DMS 273 (cell line): ENCODE measurements around the gene METTL9.
"Not testable (repeated sequence)": the region's sequence is repeated elsewhere in the genome, so short reads cannot be mapped to it uniquely, and the experiment has no call there.

ENCODE experiments used
- DNase-seq: peaks from one replicate; lab custom pipeline; 2025; ENCODE audit not compliant: unreplicated experiment; lab: John Stamatoyannopoulos, UW

Gene METTL9

GRCh38 chr16:21573506-21573905, 25.9 kb upstream of the METTL9 start:
- not testable (repeated sequence) for DNase-seq

- no peak for DNase-seq
Observed at GRCh38 chr16:21574372-21574771, 25.0 kb upstream of the METTL9 start.

DNA sequence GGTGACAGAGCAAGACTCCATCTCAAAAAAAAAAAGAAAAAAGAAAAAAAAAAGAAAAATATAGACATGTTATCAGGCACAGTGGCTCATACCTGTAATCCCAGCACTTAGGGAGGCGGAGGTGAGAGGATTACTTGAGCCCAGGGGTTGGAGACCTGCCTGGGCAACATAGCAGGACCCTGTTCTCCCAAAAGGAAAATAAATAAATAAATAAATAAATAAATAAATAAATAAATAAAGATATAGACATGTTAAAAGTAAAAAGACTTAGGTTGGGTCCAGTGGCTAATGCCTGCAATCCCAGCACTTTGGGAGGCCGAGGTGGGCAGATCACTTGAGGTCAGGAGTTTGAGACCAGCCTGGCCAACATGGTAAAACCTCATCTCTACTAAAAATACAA, 23.1 kb upstream of the METTL9 start:
- not testable (repeated sequence) for DNase-seq

DNA sequence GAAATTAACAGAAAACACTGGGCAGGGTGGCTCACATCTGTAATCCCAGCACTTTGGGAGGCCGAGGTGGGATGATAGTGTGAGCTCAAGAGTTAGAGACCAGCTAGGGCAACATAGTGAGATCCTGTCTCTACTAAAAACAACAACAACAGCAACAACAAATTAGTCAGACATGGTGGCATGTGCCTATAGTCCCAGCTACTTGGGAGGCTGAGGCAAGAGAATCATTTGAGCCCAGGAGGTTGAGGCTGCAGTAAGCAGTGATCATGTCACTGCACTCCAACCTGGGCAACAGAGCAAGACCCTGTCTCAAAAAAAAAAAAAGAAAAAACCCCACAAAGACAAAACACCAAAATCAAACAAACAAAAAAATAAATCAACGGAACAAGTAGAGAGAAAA, 21.9 kb upstream of the METTL9 start:
- not testable (repeated sequence) for DNase-seq

DNA sequence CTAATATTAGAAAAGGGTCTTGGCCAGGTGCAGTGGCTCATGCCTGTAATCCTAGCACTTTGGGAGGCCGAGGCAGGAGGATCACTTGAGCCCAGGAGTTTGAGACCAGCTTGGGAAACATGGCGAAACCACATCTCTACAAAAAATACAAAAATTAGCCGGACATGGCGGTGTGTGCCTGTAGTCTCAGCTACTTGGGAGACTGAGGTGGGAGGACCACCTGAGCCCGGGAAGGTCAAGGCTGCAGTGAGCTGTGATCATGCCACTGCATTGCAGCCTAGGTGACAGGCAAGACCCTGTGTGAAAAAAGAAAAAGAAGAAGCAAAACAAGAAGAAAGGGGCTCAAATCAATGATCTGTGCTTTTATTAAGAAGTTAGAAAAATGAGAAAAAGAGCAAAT, 21.1 kb upstream of the METTL9 start:
- not testable (repeated sequence) for DNase-seq

GRCh38 chr16:21580131-21580530, 19.2 kb upstream of the METTL9 start:
- not testable (repeated sequence) for DNase-seq

DNA sequence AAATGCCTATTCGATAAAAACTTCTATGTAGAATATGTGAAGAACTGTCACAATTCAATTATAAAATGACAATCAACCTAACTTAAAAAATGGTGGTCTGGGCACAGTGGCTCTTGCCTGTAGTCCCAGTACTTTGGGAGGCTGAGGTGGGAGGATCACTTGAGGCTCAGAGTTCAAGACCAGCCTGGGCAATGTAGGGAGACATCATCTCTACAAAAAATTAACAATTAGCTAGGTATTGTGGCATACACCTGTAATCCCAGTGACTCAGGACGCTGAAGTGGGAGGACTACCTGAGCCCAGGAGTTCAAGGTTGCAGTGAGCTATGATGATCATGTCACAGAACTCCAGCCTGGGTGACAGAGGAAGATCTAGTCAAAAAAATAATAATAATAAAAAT, 18.6 kb upstream of the METTL9 start:
- no peak for DNase-seq

- no peak for DNase-seq
Observed at GRCh38 chr16:21584817-21585216, 14.6 kb upstream of the METTL9 start.

DNA sequence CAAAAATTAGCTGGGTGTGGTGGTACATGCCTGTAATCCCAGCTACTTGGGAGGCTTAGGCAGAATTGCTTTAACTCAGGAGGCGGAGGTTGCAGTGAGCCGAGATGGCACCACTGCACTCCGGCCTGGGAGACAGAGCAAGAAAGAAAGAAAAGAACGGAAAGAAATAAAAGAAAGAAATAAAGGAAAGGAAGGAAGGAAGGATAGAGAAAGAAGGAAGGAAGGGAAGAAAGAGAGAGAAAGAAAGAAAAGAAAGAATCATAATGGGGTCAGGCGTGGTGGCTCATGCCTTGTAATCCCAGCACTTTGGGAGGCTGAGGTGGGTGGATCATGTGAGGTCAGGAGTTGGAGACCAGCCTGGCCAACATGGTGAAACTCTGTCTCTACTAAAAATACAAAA, 10.8 kb upstream of the METTL9 start:
- DNase-seq = not testable (repeated sequence)

DNA sequence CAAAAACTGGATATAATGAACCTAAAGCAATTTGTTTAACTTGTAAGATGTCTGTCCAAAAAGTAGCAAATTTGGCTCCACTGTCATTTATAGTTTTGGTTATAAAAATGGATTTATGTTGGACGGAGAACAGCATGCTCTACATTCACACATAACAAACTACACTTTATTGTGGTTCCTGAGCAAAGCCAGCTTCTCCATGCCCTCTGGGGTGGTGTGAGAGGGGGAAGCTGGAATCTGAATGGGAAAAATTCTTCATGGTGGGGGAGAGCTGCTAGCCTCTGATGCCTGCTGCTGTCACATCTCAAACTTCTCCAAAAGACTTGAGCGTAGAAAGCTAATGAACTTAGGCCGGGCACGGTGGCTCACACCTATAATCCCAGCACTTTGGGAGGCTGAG, 9.8 kb upstream of the METTL9 start:
- no peak for DNase-seq

GRCh38 chr16:21590287-21590686, 9.1 kb upstream of the METTL9 start:
- DNase-seq = no peak

DNA sequence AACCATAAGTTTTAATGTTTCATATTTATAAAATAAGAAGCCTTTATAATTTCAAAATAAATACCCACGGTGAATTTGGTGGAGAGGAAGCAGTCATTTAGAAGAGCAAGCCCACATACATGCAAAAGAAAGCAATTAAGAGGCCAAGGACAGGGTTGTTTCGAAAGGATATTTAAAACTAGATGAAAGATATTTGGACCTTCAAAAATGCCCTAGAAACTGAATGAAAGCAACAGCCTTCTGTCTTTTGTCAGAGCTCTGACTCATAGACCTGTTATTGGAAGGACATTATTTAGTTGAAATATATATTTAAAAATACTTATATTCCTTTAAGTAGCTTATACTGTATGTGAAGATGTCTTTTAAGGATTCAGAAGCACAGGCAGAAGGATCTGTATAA, 8.6 kb upstream of the METTL9 start:
- DNase-seq = no peak

- no peak for DNase-seq
Observed at GRCh38 chr16:21592191-21592590, 7.2 kb upstream of the METTL9 start.

DNA sequence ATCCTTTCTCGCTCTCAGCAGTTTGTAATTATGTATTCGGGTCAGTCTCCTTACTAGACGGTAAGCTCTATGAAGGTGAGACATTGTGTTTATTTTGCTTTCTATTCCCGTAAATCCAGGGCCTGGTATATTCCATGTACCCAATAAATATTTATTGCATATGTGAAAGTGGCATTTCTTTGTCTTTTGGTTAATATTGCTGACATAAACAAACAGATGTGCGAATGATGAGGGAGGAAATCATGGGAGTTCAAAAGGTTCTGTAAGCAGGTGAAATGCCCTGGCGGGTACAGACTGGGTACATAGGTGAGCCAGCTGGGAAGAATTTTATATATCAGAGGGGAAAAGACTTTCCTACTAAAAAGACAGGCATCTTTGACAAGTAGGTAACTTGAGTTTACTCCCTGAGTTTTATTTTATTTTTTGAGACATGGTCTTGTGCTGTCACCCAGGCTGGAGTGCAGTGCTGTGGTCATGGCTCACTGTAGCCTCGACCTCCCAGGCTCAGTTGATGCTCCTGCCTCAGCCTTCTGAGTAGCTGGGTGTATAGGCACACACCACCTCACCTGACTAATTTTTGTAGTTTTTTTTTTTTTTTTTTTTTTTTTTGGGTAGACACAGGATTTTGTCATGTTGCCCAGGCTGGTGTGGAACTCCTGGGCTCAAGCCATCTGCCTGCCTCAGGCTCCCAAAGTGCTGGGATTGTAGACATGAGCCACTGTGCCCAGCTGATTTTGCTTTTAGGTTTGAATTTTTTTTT, 5.7 kb upstream of the METTL9 start:
- DNase-seq = no peak

DNA sequence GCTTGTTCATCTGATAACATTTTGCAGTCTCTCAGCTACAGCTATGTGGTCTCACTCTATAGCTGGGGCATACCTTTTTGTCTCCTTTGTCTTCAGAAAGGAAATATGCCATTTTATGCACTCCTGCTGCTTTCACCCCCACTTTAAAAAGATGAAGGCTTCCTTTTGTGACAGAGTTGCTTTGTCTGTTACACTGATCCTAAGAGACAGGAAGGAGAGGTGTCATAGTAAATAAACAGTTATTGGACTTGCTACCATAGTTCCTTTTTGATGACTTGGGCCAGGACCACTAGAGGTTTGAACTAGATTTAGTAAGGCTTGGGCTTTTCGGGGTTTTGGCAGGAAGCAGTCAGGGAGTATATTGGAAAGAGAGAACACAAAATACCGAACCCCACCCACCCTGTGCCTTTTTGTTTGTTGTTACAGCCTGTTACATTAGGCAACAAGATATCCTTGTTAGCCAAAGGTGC, 1.8 kb upstream of the METTL9 start:
- no peak for DNase-seq

GRCh38 chr16:21598206-21598605, 1.2 kb upstream of the METTL9 start:
- no peak for DNase-seq

GRCh38 chr16:21598701-21599121, 666 bp upstream of the METTL9 start:
- peak; percentile 61 for DNase-seq

DNA sequence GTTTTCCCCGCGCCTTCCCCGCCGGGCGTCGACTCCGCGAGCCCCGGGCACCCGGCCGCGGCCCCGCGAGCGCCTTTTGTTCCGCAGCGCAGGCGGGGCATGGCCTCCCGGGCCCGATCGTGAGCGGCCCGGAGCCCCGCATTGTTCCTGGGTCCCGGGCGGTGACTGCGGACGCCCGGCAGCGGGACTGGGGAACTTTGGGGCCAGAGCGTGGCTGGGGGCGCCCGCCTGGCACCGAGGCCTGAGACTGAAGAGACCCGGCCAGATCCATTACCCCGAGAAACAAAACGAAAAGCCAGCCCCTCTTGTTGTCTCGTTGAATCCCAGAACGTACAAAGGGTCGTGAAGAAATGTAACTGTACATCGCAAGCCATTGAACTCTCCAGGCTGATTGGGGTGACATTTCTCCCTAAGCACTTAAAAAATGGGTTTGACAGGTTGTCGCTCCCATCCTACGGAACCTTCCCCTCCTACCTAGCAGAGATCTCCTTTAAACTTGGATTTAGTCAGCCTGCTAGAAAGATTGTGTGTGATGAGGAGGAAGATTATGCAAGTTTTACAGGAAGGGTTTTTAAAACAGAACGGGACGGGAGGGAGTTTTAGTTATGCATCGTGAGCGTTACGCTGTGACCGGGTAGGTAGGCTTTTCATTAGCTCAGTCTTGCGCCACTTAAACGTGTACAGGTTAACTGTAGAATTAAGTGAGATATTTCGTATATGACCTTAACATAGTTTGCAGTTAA, 825 bp downstream of the METTL9 start:
- peak; percentile 51 for DNase-seq

GRCh38 chr16:21602785-21603184, 3.4 kb downstream of the METTL9 start:
- no peak for DNase-seq

GRCh38 chr16:21603928-21604327, 4.6 kb downstream of the METTL9 start:
- DNase-seq = no peak

GRCh38 chr16:21605848-21606247, 6.5 kb downstream of the METTL9 start:
- DNase-seq = not testable (repeated sequence)

GRCh38 chr16:21608639-21609328, 9.4 kb downstream of the METTL9 start:
- no peak for DNase-seq
